Kasumi-1 (cell line): ENCODE data around the gene YIPF2.
"Not testable (repeated sequence)": the region's sequence is repeated elsewhere in the genome, so short reads cannot be mapped to it uniquely, and the experiment has no call there.

ENCODE experiments used
- DNase-seq, 2 experiments: peaks; one replicate each; lab custom pipeline; 2025; lab: John Stamatoyannopoulos, UW

YIPF2 gene

GRCh38 chr19:10928563-10929401, at the start of gene YIPF2, which contains the start of gene TIMM29:
TSS of gene YIPF2 (minus strand) at chr19:10928639. CDS start at chr19:10928410, 229 bp downstream.
TSS of gene TIMM29 (plus strand) at chr19:10928811. CDS start at chr19:10928823, 12 bp downstream.
- DNase-seq = peak; percentile 99

- DNase-seq = no peak
Observed at GRCh38 chr19:10977742-10978092, 49.3 kb upstream of the YIPF2 start.

- DNase-seq = no peak
Observed at GRCh38 chr19:10976131-10976892, 47.9 kb upstream of the YIPF2 start.

- no peak for DNase-seq
Observed at GRCh38 chr19:10975374-10976130, 47.1 kb upstream of the YIPF2 start.

GRCh38 chr19:10971107-10971726, 42.8 kb upstream of the YIPF2 start:
- DNase-seq = no peak

GRCh38 chr19:10968527-10969135, 40.2 kb upstream of the YIPF2 start:
- no peak for DNase-seq

- DNase-seq = no peak
Observed at GRCh38 chr19:10966809-10967208, 38.4 kb upstream of the YIPF2 start.

- DNase-seq = no peak
Observed at GRCh38 chr19:10965398-10965797, 37.0 kb upstream of the YIPF2 start.

- DNase-seq = no peak
Observed at GRCh38 chr19:10964903-10965302, 36.5 kb upstream of the YIPF2 start.

GRCh38 chr19:10963865-10964264, 35.4 kb upstream of the YIPF2 start:
- no peak for DNase-seq

GRCh38 chr19:10962863-10963262, 34.4 kb upstream of the YIPF2 start:
- DNase-seq = no peak

GRCh38 chr19:10961073-10961860, 32.8 kb upstream of the YIPF2 start:
- DNase-seq = peak in 1 of 2 experiments; percentile 37

GRCh38 chr19:10960314-10961072, 32.1 kb upstream of the YIPF2 start, which contains the start of gene SMARCA4:
TSS of gene SMARCA4 (plus strand) at chr19:10961030. CDS start at chr19:10984152, 23,122 bp downstream.
- peak; percentile 84 to 91 for DNase-seq

GRCh38 chr19:10959277-10959968, 31.0 kb upstream of the YIPF2 start:
- DNase-seq = not testable (repeated sequence)

GRCh38 chr19:10952809-10953208, 24.4 kb upstream of the YIPF2 start:
- no peak for DNase-seq

- DNase-seq = no peak
Observed at GRCh38 chr19:10946958-10947657, 18.7 kb upstream of the YIPF2 start.

GRCh38 chr19:10945264-10945663, 16.8 kb upstream of the YIPF2 start:
- no peak for DNase-seq

GRCh38 chr19:10943412-10943811, 15.0 kb upstream of the YIPF2 start:
- not testable (repeated sequence) for DNase-seq
